Fibroblast of peridontal ligament (primary cell): Measurements from ENCODE around the gene LCNL1.
A peak's percentile ranks its signal among the peaks of the same experiment; 100 is the strongest.

ENCODE experiments used
- DNase-seq: peaks from one replicate; pipeline ENCODE4 v3.0.0-alpha.2; 2010; ENCODE audit errors: extremely low read depth

The LCNL1 gene

DNA sequence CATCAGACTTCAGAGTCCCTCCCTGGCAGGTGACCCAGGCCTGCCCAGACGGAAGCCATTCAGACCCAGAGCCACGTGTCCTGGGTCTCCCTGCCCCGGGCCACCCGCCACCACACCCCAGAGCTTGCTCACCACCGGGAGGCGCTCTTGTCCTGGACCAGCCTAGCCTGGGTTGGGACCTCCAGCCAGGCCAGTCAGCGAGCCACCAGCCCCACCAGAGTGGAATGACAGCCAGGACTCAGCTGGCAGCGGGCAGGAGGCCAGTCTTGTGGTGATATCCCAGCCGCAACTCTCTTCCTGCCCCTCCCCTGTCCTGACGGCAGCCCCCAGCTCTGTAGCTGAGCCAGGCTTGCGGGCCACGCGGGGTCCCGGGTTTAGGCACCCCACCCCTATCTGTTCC is 7.1 kb upstream of the LCNL1 start:
- DNase-seq: no peak

GRCh38 chr9:136977223-136977622 is 5.6 kb upstream of the LCNL1 start, which contains the start of gene PTGDS:
PTGDS (plus strand) TSS chr9:136977504; CDS start chr9:136977579, 75 bp downstream.
- DNase-seq: no peak

DNA sequence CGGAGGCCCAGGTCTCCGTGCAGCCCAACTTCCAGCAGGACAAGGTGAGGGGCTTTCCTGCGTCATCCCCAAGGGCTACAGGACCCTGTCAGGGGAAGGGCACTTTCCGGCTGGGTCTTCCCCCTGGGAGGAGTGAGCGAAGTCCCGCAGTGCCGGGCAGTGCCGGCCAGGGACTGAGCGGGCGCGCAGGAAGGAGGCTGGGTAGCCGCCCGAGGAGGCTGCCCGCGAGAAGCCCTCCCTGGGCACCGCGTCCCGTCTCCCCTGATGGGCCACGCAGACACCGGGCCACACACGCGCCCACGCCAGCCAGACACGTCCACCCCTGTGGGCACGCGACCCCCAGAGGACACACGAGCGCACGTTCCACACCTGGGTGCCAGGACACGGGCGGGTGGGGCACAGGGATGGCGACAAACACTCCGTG is 5.1 kb upstream of the LCNL1 start:
- DNase-seq: no peak

DNA sequence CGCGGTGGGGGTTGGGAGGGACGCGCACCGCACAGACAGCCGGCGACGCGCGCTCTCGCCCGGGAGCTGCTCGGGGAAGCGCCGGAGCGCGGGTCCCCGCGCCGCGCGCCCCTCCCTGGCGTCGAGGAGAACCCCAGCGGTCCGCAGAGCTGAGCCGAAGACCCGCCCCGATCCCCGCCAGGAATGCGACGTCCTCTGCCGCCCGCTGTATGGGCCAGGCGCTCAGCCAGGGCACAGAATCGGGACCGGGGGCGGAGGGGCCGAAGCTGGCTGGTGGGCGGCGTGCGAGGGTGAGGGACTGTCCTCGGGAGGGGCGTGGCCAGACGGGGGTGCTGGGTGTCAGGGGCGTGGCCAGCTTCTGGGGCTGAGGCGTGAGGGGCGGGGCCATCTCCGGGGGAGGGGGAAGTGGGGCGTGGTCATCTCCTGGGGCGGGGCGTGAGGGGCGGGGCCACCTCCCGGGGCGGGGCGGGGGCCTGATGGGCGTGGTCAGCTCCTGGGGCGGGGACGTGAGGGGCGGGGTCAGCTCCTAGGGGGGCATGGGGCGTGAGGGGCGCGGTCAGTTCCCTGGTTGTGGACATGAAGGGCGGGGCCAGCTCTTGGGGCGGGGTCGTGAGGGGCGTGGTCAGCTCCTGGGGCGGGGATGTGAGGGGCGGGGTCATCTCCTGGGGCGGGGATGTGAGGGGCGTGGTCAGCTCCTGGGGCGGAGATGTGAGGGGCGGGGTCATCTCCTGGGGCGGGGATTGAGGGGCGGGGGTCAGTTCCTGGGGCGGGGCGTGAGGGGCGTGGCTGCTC is 4.5 kb upstream of the LCNL1 start:
- peak; percentile 11 for DNase-seq

DNA sequence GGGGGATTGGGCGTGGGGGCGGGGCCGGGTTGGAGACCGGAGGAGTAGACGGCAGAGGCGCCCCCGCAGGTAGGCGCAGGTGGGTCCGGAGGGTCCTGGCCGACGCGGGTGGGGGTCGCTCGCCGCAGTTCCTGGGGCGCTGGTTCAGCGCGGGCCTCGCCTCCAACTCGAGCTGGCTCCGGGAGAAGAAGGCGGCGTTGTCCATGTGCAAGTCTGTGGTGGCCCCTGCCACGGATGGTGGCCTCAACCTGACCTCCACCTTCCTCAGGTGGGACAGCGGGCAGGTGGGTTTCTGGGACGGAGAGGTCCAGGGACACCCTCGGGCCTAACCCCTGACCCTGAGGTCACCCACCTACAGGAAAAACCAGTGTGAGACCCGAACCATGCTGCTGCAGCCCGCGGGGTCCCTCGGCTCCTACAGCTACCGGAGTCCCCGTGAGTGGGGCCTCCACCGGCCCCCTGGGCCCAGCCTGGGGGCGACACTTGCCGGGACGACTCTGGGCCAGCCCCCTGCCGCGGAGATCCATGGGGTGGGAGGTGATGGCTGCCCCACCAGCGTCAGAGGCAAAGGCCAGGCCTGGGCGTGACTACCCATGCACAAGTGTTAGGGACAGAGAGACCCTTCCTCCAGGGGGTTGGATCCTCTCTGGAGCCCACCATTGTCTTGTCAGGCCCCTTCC is 3.8 kb upstream of the LCNL1 start:
- no peak for DNase-seq

DNA sequence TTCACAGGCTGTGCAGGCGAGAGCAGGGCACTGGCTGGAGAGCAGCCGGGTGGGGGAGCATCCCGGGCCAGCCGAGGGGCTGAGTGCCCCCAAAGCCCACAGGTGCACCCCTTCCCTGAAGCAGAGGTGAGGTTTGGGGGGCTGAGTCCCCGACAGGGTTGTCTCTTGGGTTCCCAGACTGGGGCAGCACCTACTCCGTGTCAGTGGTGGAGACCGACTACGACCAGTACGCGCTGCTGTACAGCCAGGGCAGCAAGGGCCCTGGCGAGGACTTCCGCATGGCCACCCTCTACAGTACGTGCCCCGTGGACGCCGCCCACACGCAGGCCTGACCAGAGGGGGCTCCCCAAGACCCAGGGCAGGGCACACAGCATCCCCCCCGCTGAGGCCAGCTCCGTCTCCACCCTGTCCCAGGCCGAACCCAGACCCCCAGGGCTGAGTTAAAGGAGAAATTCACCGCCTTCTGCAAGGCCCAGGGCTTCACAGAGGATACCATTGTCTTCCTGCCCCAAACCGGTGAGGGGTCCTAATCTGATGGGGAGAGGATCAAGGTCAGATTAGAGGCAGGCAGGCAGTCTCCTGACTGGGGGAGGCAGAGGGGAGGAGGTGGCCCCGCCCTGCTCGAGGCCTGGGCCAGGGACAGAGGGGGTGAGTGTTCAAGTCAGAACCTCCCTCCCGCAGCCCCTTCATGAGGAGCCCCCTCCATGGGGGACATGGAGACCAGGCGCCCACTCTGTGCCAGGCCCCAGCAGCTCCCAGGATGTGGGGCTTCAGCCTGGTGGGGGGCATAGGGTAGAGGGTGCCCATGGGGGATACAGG is 2.8 kb upstream of the LCNL1 start:
- DNase-seq: no peak

DNA sequence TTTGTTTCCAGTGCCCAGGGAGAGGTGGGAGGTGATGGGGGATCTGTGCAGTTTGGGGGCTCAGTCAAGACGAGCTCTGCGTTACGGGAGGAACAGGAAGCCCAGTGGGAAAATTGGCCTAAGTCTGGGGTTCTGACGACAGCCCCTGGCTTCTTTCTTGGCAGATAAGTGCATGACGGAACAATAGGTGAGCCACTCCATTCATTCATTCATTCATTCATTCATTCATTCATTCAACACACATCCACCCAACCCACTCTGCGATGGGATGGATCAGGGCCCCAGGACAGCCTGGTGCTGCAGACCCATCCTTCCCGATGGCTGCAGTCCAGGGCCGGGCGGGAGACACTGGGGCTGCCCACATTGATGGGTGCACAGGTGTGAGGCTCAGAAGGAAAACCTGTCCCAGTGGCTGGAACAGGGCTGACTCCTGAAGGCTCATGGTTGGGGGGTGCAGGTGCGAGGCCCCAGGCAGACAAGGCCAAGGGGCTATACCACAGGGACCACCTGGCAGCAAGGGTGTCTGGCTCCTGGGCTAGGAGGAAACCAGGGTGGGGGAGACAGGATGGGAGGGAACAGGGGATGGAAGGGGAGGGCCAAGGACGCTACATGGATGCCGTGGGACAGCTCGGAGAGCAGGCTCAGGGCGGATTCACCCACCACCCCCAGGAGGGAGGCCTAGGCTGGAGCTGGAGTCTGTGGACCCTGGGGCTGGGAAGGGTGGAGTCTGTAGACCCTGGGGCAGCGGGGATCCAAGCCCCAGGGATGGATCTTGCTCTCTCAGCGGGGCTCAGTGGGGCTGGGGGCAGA is 1.9 kb upstream of the LCNL1 start:
- no peak for DNase-seq

DNA sequence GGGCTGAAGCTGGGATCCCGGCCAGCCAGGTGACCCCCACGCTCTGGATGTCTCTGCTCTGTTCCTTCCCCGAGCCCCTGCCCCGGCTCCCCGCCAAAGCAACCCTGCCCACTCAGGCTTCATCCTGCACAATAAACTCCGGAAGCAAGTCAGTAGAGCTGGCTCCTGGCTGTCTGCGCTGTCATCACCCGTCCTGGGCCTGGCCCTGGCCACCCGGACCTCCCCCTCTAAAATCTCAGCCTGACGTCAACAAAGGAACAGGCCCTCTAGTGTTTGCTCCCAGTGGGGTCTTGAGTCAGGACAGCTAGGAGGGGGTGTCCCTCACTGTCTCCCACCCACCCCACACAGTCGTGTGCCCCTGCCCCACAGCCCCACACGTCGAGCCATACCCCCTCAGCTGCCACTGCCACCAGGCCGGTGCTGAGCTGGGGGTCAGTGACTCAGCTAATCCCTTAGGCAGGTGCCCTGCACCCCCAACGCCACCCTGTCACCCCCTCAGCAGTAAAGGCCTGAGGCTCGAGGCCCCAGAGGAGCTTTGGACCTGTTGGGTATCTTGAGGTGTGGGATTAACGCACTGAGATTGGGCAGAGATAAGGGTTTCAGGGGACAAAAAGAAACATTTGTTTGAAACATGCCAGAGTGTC is 1.1 kb upstream of the LCNL1 start:
- DNase-seq: no peak

- no peak for DNase-seq
These were observed 374 bp downstream of the LCNL1 start for GRCh38 chr9:136983167-136983566.

DNA sequence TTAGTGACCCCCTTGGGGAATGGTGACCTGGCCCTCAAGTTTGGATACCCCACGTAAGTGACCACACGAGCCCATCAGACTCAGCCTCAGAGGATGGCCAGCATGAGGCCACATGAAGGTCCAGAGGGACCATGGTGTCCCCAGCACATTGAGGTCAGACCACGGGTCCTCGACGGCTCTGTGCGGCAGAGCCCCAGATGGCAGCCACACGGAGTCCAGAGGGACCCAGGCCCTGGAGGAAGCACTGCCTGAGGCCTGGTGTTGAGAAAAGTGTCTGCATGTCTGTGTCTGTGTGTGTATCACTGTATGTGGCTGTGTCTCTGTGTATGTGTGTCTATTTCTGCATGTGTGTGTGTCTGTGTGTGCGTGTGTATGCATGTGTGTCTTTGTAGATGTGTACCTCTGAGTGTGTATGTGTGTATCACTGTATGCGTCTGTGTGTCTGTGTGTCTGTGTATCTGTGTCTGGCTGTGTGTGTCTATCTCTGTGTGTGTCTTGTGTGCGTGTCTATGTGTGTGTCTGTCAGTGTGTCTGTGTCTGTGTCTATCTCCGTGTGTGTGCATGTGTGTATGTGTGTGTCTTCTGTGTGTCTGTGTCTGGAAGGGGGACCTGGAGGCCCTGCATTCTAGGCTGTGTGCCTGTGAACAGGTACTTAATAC is 992 bp downstream of the LCNL1 start:
- DNase-seq: no peak

DNA sequence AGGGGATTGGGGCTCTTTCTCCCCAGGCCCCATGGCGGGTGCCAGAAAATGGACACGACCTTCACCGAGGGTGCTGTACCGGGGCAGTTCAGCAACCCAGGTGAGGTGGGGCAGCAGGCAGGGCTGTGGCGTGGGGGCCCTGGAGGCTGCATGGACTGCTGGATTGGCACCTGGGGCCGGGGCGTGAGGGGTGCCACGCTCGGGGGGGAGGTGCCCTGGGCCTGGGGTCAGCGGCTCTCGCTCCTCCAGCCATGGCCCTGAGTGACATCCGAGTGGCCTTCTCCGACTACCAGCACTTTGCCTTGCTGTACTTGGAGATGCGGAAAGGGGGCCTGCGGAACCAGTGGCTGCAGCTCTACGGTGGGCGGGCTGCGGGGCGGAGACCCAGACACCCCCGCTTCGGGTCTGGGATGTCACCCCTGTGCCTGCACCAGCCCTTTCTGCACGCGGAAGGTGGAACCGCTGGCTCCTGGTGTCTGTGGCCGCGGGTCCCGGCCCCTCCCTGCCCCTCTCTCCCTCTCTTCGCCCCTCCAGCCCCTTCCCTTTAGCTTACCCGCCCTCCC is 1.8 kb downstream of the LCNL1 start:
- DNase-seq: no peak

DNA sequence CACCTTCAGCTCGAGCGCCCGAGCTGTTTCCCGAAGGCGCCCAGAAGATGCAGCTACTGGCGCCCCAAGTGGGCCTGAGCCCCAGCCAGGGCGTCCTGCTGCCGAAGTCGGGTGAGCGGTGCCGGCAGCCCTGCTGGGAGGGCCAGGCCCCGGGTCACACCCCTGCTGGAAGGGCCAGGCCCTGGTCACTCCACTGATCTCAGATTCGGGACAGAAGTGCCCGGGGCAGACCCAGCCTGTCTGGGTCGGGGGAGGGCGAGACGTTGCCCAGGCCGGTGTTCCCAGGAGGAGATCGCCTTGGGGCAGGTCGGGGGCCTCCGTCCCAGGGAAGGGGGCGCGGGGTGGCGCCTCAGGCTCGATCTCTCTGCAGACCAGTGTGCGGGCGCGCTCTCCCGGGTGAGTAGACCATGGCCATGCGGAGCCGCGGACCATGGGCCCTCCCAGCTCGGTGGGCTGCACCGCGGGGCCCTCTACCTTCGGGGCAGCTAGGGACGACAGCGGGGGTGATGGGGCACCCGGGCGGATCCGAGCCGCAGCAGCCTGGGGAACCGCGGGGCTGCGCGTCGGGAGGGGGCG is 2.3 kb downstream of the LCNL1 start:
- no peak for DNase-seq

GRCh38 chr9:136985853-136986252 is 3.1 kb downstream of the LCNL1 start:
- DNase-seq: no peak

DNA sequence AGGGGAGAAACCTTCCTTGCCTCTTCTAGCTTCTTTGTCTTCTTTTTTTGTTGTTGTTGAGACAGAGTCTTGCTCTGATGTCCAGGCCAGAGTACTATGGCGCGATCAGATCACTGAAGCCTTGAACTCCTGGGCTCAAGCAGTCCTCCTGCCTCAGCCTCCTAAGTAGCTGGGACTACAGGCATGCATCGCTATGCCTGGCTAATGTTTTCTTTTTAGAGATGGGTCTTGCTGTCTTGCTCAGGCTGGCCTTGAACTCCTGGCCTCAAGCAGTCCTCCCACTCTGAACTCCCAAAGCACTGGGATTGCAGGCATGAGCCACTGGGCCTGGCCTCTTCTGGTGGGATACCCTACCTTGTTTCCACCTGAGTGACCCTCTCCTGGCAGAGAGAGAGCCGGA is 6.1 kb downstream of the LCNL1 start:
- no peak for DNase-seq

- DNase-seq: no peak
These were observed 7.6 kb downstream of the LCNL1 start for GRCh38 chr9:136990242-136990911.

- peak; percentile 74 for DNase-seq
These were observed 9.4 kb downstream of the LCNL1 start, which contains the start of gene PAXX for GRCh38 chr9:136991993-136992818. PAXX (plus strand) TSS chr9:136992422; CDS start chr9:136992444, 22 bp downstream.

GRCh38 chr9:136992819-136993369 is 10.1 kb downstream of the LCNL1 start:
- no peak for DNase-seq
